Upper lobe of right lung (tissue), 1 donor: ENCODE data around the gene SLC22A7. TPM values are rescaled to one million over a fixed set of nuclear protein-coding genes. Genes with fewer than 3 reads are reported as not detected.

Source experiments
- ATAC-seq: fragments of 200-7000 bp; cut with Tn5 transposase; one replicate; pipeline ENCODE4 v1.9.1; 2020; ENCODE audit warnings: mild to moderate bottlenecking, moderate library complexity
- DNase-seq: peaks from one replicate; pipeline ENCODE4 v3.0.0-alpha.2; 2020
- H3K27ac ChIP-seq: fragments of 200-600 bp; one replicate; pipeline ENCODE4 v1.8.0; 2022
- H3K27me3 ChIP-seq: fragments of 200-600 bp; one replicate; pipeline ENCODE4 v1.8.0; 2022; ENCODE audit warnings: mild to moderate bottlenecking
- H3K36me3 ChIP-seq: fragments of 200-600 bp; one replicate; pipeline ENCODE4 v1.8.0; 2022
- H3K4me1 ChIP-seq: fragments of 200-600 bp; one replicate; pipeline ENCODE4 v1.8.0; 2022
- H3K4me3 ChIP-seq: fragments of 200-600 bp; one replicate; pipeline ENCODE4 v1.8.0; 2022; ENCODE audit warnings: mild to moderate bottlenecking
- H3K9me3 ChIP-seq: fragments of 200-600 bp; one replicate; pipeline ENCODE4 v1.8.0; 2022
- intact Hi-C: fragments of 100-400 bp; cut with DNase I; formaldehyde crosslinking; loops from one replicate; pipeline ENCODE4 v1.11.0; 2022
- total RNA-seq: library from RNA; stranded (reverse); fragmentation: NEBNext Ultra II Directional; extraction: Animal tissue kit (Norgen Biotek cat#: 25700); gene quantifications from one replicate; pipeline ENCODE4 v1.2.1, GENCODE V29; 2021
- TF ChIP-seq, protein P1 (sequence below): fragments of 200-600 bp; IDR thresholded peaks from one replicate; pipeline ENCODE4 v1.8.0; 2022; ENCODE audit warnings: antibody characterized with exemption
- donor health status: DM: no; HTN: yes; CAD: no; lungs with severe emphysema.

Gene SLC22A7
- total RNA-seq, 1 donor from 2014 or later = not detected

DNA sequence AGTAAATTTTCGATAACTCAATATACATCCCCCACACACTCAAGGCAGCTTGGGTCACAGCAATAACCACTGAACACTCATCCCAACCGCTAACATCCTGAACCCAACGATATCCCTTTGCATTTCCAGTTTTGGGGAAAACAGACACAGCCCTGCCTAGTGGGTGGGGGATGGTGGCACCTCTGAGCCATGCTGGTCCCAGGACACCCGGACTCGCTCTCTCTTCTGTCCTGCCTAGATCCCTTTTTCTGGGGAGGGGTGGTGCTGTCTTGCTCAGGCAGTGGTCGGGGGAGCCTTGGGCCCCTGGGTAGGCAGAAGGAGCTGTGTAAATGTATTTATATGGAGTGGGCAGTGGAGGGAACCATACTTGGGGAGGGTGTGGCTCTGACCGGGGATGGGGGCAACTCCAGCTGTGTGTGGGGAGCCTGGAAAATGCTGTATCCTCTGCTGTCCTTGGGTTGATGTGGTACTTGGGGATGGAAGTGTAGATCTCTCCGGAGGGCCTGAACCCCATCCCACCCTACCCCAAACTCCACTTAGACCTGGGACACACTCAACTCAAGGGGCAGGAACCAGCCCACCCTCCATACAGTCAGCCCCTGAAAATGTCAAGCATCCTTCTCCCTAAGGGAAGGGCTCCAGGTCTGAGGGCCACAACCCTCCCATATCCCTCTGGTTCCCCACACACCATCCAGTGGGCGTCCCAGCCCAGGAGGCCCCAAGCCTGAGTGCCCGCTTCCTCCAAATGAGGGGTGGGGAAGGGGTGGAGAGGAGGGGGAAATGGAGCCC, 23.7 kb upstream of the SLC22A7 start:
- H3K27ac ChIP-seq = no peak overlapping the region
- no peaks in the 10 kb centered on the region for H3K9me3 ChIP-seq
- peaks cover 1% of the 10 kb centered on the region for H3K4me1 ChIP-seq
- ATAC-seq (no peak), DNase-seq (no peak)
- TF ChIP-seq, protein P1, sequence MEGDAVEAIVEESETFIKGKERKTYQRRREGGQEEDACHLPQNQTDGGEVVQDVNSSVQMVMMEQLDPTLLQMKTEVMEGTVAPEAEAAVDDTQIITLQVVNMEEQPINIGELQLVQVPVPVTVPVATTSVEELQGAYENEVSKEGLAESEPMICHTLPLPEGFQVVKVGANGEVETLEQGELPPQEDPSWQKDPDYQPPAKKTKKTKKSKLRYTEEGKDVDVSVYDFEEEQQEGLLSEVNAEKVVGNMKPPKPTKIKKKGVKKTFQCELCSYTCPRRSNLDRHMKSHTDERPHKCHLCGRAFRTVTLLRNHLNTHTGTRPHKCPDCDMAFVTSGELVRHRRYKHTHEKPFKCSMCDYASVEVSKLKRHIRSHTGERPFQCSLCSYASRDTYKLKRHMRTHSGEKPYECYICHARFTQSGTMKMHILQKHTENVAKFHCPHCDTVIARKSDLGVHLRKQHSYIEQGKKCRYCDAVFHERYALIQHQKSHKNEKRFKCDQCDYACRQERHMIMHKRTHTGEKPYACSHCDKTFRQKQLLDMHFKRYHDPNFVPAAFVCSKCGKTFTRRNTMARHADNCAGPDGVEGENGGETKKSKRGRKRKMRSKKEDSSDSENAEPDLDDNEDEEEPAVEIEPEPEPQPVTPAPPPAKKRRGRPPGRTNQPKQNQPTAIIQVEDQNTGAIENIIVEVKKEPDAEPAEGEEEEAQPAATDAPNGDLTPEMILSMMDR = no peak
- H3K4me3 ChIP-seq = no peak overlapping the region
- intact Hi-C loops = no loop called here
- peaks cover 31% of the 10 kb centered on the region for H3K27me3 ChIP-seq
- H3K36me3 ChIP-seq = no peaks in the 10 kb centered on the region

DNA sequence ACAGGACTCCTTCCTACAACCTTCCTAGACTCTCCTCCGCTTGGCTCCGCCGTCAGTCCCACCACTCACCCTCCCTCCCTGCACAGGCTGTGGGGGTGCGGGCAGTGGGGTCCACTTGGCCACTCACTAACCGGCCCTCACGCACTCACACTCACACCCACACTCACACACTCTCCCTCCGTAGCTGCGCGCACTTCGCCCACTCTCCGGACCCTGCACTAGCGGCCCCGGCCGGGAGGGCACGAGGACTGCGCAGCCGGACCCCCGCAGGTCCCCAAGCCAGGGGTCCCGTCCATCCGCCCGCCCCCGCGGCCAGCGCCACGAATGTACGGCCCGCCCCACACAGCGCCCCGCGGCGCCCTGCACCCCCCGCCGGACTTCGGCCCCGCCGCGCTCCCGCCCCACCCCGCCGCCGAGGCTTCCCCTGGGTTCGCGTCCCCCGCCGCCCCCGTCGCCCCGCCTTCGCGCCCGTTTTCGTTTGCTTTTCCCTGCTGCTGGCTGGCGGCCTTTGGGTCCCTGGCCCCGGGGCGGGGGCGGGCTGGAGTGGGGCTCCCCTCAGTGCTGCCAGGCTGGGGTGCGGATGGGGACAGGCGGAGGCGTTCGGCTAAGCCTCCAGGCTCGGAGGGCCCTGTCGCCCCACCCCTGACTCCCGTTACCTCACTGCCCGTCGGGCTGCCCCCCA, 23.0 kb upstream of the SLC22A7 start:
- intact Hi-C loops = no loop called here

DNA sequence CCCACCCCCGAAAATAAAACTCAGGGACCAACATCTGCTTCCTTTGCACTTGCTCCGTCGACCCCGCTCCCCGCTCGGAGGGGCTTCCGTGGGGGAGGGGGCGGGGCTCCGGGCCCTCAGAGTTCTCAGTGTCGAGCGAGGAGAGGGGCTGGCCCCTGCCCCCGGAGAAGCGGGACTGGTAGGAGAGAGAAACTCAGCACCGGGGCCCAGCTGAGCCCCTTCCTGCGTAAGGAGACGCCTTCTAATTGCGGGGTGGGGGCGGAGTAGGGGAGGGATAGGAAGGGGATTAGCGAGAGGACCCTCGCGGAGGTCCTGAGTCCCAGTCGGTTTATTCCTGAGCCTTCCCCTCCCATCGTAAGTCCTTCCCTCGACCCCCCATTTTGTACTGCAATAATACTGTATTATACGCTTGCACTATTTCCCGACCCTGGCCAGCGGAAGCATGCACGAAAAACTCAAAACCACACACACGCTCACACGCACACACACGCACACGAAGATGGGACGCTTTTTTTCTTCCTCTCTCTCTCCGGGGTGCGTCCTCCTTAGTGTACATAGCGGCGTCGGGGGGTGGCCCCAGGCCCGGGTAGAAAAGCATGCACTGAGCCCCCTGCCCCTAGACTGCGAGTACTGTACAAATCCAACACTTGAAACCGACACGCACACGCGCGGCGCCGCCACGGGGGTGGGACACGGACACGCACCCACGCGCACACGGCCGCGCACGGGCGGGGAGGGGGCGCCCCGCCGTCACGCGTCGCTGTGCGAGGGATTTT, 22.1 kb upstream of the SLC22A7 start:
- ATAC-seq (no peak), DNase-seq (no peak)
- no peak overlapping the region for H3K27ac ChIP-seq
- TF ChIP-seq, protein P1 = no peak
- H3K27me3 ChIP-seq = peaks cover 25% of the 10 kb centered on the region
- H3K4me1 ChIP-seq = no peaks in the 10 kb centered on the region
- H3K9me3 ChIP-seq = no peaks in the 10 kb centered on the region
- peak overlapping the region; percentile 42 for H3K4me3 ChIP-seq
- intact Hi-C loops = no loop called here
- H3K36me3 ChIP-seq = no peaks in the 10 kb centered on the region

More for the DNA sequence above, 23.0 kb upstream of the SLC22A7 start:
- TF ChIP-seq, protein P1 = no peak
- Histone ChIP-seq H3K4me1 (no peaks in the 10 kb centered on the region), H3K4me3 (peak overlapping the region; percentile 42), H3K36me3 (no peaks in the 10 kb centered on the region), H3K27ac (no peak overlapping the region), H3K27me3 (peaks cover 25% of the 10 kb centered on the region), H3K9me3 (no peaks in the 10 kb centered on the region)
- peak; percentile 68 for DNase-seq
- peak; percentile 5 for ATAC-seq

DNA sequence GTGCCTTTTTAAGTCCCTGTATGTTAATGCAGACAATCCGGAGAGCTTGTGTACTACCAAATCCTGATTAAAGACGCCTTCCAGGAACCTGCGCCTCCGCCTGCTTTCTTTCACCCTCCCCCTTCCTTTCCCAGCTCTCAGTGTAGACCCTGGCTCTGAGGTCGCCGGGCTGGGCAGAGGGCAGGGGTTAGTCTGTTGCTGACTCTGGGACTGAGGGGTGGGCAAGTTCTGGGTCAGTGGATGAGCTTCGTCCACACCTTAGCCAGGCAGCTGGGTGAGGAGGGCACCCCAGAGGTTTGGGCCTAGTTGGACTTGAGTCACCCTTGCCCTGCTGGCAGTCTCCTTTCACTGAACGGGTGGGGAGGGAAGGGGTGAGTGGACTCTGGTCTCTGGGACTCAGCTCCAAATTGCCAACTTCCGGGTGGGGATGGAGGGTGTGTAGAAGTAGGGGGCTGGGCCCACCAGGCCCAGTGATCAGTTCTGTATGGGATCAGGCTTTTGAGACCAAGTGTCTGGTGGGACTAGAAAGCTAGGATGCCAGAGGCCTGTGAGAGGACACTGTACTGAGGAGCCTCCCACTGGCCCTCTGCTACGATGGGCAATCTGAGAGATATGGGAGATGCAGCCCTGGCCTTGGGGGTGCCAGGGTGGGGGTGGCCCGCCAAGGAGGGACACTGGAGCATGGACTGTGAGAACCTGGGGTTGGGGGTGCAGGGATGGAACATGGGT, 21.3 kb upstream of the SLC22A7 start:
- no peaks in the 10 kb centered on the region for H3K9me3 ChIP-seq
- no peaks in the 10 kb centered on the region for H3K4me1 ChIP-seq
- DNase-seq (no peak), ATAC-seq (no peak)
- H3K4me3 ChIP-seq = peak overlapping the region; percentile 42
- no peaks in the 10 kb centered on the region for H3K36me3 ChIP-seq
- intact Hi-C loops = no loop called here
- peaks cover 25% of the 10 kb centered on the region for H3K27me3 ChIP-seq
- no peak overlapping the region for H3K27ac ChIP-seq
- TF ChIP-seq, protein P1 = no peak

DNA sequence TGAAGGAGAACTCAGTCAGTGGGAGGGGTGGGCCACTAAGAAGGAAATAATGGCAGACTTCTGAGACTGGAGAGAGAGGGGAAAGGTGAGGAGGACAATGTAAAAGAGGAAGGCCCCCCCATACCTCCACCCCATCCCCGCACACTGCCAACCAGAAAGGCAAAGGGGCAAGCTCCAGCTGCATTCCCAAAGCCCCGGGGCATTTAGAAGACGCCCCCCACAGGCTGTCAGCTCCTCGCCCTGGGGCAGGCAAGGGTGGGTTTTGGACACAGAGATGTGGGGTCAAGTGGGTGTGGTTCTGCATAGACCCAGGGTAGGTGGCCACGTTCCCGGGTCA, 20.8 kb upstream of the SLC22A7 start:
- no peak overlapping the region for H3K27ac ChIP-seq
- DNase-seq = no peak
- intact Hi-C loops = no loop called here
- ATAC-seq = no peak
- no peaks in the 10 kb centered on the region for H3K9me3 ChIP-seq
- peaks cover 25% of the 10 kb centered on the region for H3K27me3 ChIP-seq
- no peaks in the 10 kb centered on the region for H3K4me1 ChIP-seq
- TF ChIP-seq, protein P1 = no peak
- H3K4me3 ChIP-seq = no peak overlapping the region
- H3K36me3 ChIP-seq = no peaks in the 10 kb centered on the region
